Stimulated activated naive CD4-positive, alpha-beta T cell (primary cell): ENCODE results near the gene IP6K3.
A peak's percentile ranks its signal among the peaks of the same experiment; 100 is the strongest.

Source experiments
- DNase-seq, 6 experiments: peaks; one replicate each; lab custom pipeline; 2025; lab: John Stamatoyannopoulos, UW

The IP6K3 gene, protein sequence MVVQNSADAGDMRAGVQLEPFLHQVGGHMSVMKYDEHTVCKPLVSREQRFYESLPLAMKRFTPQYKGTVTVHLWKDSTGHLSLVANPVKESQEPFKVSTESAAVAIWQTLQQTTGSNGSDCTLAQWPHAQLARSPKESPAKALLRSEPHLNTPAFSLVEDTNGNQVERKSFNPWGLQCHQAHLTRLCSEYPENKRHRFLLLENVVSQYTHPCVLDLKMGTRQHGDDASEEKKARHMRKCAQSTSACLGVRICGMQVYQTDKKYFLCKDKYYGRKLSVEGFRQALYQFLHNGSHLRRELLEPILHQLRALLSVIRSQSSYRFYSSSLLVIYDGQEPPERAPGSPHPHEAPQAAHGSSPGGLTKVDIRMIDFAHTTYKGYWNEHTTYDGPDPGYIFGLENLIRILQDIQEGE

GRCh38 chr6:33746651-33747100 is at the start of gene IP6K3:
TSS of gene IP6K3 (minus strand) at chr6:33746905. CDS start at chr6:33735476, 11,429 bp downstream.
- no peak for DNase-seq

GRCh38 chr6:33794910-33795623 is 48.4 kb upstream of the IP6K3 start:
- DNase-seq = no peak

DNA sequence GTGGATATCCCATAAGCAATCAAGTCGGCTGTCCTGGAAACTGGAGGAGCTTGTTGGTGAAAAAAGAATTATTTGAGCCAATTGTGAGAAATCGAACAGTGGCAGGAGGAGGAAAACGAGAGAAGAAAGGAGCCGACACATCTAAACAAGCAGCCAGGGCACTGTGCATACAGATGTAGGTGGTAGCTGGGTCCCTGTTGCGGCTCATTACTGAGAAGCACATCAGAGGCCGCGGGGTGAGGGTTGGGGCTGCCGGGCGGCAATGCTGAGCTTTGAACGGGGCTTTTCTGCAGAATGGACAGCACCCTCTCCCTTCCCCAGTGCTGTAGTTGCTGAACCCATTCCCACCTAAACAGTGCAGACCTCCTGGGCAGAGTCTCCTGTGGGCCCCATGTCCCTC is 46.3 kb upstream of the IP6K3 start:
- no peak for DNase-seq

DNA sequence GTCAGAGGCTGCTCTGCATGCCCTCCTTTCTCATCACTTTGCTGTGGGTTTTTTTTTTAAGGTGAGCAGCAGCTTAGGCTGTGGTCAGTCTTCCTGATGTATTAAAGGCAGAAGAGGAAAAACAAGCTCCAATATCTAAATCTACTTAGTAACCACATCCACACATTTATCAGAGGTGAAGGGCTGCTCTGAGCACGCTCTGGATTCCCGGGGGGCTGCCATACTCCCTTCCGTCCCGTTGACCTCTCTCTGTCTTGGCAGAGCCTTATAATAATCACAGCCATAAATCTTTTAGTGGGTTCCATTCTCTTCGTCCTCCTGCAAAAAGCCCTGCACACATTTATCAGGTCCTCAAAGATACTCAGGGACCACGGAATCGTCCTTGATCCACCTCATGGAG is 44.9 kb upstream of the IP6K3 start:
- DNase-seq = no peak

DNA sequence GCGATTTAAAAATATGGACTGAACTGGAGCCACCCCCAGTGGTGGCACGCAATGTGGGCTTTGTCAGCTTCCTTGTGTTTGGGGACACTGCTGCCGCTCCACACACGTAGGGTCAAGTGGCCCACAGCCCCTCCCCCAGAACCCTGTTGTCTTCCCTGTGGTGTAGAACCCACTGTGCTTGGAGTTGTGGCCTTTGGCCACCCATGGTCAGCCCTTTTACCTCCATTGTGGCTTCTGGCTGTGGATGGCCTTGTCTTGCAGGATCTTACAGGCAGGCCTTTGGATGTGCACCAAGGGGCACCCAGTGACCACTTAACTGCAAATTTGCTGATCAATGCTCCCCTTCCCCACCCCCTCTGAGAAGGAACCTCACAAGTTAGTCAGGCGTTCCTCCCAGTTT is 44.2 kb upstream of the IP6K3 start:
- DNase-seq = no peak

DNA sequence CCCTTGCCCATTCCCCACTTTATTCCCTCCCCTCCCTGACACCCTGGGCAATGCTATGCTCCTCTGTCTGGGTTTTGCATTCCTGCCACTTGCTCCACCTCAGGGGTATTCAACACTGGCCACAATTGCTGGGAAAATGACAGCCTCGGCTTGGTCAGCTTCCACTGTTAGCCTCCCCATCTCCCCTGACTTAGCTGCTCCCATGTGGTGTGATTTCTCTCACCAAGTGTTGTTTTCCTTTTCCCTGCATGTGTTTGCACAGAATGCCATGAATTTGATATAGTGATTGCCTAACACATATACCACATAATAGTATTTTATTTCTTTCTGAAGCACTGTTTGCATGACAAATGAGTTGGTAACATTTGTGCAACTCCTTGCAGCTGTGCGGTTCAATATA is 43.7 kb upstream of the IP6K3 start:
- no peak for DNase-seq

GRCh38 chr6:33789550-33789895 is 42.8 kb upstream of the IP6K3 start:
- DNase-seq = no peak

- DNase-seq = peak; percentile 81 to 93 (median 88)
Measured at GRCh38 chr6:33788694-33789549, 42.2 kb upstream of the IP6K3 start, which contains the start of gene LEMD2. TSS of gene LEMD2 (minus strand) at chr6:33789130. CDS start at chr6:33789116, 14 bp downstream.

- DNase-seq = peak; percentile 24 to 75 (median 52)
Measured at GRCh38 chr6:33787954-33788693, 41.4 kb upstream of the IP6K3 start.

- DNase-seq = no peak
Measured at GRCh38 chr6:33787346-33787953, 40.7 kb upstream of the IP6K3 start.

DNA sequence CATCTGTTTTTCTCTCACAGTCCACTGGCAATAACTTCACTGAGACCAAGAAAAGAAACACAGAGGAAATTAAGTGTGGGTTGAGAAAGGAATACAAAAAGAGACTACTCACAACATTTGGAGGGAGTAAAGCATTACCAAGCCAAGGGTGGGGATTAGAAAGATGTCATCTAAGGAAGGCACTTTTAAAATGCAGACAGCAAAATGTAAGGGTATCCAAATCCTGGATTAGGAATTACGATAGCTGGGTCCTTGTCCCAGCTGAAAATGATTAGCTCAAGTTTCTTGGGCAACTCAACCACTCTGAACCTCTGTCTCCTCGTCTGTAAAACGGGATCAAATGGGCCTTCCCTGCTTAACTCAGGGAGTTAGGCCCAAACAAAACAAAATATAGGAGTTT is 40.0 kb upstream of the IP6K3 start:
- DNase-seq = no peak

DNA sequence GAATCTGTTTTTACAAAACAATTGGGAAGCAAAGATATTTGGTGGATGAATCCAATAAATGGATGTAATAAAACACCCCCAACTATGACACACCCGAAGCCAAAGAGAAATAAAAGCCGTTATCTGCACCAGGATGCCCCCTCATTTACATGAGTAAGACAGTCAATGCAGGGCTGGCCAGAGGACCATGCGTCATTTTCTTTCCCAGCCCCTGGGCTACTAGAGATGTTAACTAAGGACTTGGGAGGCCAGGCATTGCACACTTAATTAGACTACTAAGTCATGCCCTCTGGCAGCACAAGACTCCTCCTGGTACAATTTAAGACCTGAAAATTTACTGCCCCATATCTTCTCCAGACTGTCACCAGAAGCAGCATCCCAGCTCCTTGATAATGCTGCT is 39.1 kb upstream of the IP6K3 start:
- DNase-seq = no peak

DNA sequence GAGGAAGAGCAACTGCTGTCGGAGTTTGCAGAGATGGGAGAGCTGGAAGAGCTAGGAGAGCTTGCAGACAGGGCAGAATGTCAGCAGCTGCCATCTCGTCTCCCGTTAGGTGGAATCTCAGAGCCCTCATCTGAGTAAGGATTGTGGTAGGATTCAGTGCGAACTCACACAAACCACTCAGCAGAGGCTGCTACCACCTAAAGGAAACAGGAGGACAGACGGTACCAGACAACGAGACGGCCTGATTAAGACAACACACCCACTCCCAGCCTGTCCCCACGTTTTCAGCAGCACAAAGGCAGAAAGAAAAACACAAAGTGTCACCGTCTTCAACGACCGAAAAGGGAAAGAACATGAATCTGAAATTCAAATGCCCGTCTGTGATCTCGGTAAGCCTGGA is 38.1 kb upstream of the IP6K3 start:
- no peak for DNase-seq

DNA sequence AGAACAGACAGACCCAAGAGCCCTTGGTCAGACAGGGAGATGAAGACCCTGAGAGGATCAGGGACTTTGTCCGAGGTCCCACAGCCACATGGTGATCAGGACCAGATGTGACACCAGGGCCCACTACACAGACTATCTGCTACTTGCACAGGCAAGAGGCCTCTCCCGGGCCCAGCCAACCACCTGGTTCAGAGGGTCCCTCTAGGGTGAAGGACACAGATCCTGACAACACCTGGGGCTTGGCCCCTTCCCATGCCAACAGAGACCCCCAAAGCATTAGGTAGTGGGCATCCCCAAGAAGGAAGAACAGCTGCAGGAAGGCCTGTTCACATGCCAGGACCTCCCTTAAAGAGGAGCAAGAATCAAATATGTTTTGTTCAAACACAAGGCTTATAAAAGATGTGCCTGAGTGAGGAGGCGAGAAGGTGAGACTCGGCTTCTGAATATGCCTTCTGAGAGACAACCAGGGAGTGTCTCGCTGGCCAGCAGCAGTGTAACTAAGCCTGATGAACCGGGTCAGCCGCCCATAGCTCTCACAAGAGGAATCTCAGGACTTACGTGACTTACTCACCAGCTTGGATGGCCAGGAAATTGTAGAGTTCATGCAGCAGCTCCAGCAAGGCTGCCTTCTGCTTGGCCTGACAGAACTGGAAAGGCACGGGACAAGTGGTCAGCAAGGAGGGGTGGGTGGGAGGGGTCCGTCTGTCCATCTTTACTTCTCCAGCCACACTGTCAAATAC is 37.2 kb upstream of the IP6K3 start:
- no peak for DNase-seq

GRCh38 chr6:33782561-33782960 is 35.9 kb upstream of the IP6K3 start:
- no peak for DNase-seq

DNA sequence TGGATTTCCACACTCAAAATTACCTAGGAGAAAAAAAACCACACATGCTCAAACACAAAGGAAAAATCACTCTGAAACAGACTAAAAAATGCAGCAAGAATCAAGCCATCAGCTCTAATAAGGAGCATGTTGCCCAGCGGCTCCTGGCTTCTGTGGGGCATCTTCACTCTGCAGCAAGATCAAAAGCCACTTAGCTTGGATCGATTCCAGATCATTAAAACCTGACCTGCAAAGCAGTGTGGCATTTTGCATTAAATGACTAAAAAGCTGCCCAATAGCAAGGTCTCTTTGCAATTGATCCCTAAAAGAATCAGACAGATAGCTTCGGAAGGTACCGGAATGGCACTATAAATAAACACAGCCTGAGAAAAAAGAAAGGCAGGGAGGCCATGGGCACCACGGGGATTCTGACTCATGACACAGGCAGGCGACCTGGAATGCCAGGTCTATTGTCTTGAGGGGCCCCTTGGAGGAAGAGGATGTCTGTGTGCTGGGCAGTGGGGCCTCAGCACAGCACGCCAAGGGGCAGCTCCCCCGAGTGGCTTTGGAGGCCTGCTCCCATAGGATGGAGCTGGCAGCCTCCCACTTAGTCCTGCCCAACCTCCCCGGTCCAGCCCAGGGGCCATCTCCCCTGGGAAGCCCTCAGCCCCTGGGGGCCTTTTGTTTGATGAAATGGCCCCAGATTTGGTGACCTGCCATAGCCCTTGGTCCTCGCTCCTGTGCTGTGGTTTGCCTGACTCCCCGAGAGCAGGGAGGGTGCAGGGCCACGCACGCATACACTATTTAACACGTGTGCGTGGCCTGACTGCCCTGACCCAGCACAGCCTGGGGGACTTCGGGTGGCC is 34.6 kb upstream of the IP6K3 start:
- DNase-seq = no peak

DNA sequence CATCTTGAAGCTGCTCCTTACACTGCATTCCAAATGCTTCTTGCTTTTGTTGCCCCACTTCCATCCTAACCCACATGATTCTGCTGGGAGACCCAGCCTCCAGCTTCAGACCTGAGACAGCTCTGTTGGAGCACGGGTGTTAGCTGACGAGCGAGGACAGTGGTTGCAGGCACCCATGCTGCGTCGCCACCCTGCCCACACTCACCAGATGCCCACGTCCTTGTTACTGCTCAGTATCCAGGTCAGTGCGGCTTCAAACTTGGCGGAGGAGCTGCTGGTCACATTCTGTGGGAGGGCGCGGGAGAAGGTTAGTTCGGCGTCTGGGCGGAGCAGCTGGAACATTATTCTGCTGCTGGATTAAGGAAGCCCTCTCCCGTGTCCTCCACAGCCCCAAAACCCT is 33.2 kb upstream of the IP6K3 start:
- no peak for DNase-seq

DNA sequence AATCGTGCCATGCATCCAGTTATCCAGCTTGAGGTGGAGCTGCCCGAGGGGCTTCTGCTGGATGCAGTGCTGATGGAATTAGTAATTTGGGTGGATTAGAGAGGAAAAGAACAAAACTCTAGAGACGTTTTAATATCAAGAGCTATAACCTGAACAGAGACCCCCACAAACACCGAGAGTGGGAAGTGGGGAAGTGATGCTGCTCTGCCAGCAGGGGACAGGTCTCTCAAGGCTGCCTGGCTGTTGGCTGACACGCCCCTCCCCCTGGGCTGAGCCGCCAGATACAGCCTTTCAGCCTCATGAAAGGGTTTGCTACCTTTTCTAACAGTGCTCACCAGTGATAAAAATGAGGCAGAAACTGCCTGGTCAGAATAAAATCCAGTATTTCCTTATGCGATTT is 32.6 kb upstream of the IP6K3 start:
- DNase-seq = no peak

GRCh38 chr6:33778444-33779121 is 31.9 kb upstream of the IP6K3 start:
- DNase-seq = no peak
